ENCODE measurements around the gene SEMA4B.

GRCh38 chr15:90227816-90228772, 27.0 kb downstream of the SEMA4B start:
- TF ChIP-seq CTCF (IDR thresholded peaks at IDR 0.05) (no peak), POLR2AphosphoS5 (IDR thresholded peaks at IDR 0.05) (no peak)
